HEK293T (cell line): ENCODE results near the gene TEC.

Experiments used
- ARNT ChIP-seq: fragments of 450-650 bp; IDR thresholded peaks from 2 replicates; pipeline ENCODE4 v1.6.1; 2017; ENCODE audit warnings: mild to moderate bottlenecking
- BHLHE40 ChIP-seq: fragments of 450-650 bp; IDR thresholded peaks from 2 replicates; pipeline ENCODE4 v1.6.1; 2016; ENCODE audit warnings: mild to moderate bottlenecking, moderate library complexity, borderline replicate concordance
- CTBP1 ChIP-seq: fragments of 450-650 bp; IDR thresholded peaks from 2 replicates; pipeline ENCODE4 v1.6.1; 2016; ENCODE audit warnings: borderline replicate concordance
- ELF4 ChIP-seq: fragments of 450-650 bp; IDR thresholded peaks from 2 replicates; pipeline ENCODE4 v1.6.1; 2017; ENCODE audit warnings: antibody characterized with exemption
- FOXA1 ChIP-seq: fragments of 450-650 bp; IDR thresholded peaks from 2 replicates; pipeline ENCODE4 v1.6.1; 2016; ENCODE audit warnings: mild to moderate bottlenecking
- FOXM1 ChIP-seq: fragments of 450-650 bp; IDR thresholded peaks from 2 replicates; pipeline ENCODE4 v1.6.1; 2017; ENCODE audit warnings: mild to moderate bottlenecking, borderline replicate concordance
- HDGF ChIP-seq: fragments of 450-650 bp; IDR thresholded peaks from 2 replicates; pipeline ENCODE4 v1.6.1; 2017; ENCODE audit warnings: antibody characterized with exemption, borderline replicate concordance
- NFRKB ChIP-seq: fragments of 450-650 bp; IDR thresholded peaks from 2 replicates; pipeline ENCODE4 v1.6.1; 2016; ENCODE audit warnings: mild to moderate bottlenecking, moderate library complexity
- SP1 ChIP-seq: fragments of 450-650 bp; IDR thresholded peaks from 2 replicates; pipeline ENCODE4 v1.6.1; 2017
- SUZ12 ChIP-seq: fragments of 450-650 bp; IDR thresholded peaks from 2 replicates; pipeline ENCODE4 v1.6.1; 2016; ENCODE audit warnings: mild to moderate bottlenecking
- TARDBP ChIP-seq: fragments of 450-650 bp; IDR thresholded peaks from 2 replicates; pipeline ENCODE4 v1.6.1; 2016
- TF ChIP-seq, protein P1 (sequence below): fragments of 450-650 bp; IDR thresholded peaks from 2 replicates; pipeline ENCODE4 v1.6.1; 2016

DNA sequence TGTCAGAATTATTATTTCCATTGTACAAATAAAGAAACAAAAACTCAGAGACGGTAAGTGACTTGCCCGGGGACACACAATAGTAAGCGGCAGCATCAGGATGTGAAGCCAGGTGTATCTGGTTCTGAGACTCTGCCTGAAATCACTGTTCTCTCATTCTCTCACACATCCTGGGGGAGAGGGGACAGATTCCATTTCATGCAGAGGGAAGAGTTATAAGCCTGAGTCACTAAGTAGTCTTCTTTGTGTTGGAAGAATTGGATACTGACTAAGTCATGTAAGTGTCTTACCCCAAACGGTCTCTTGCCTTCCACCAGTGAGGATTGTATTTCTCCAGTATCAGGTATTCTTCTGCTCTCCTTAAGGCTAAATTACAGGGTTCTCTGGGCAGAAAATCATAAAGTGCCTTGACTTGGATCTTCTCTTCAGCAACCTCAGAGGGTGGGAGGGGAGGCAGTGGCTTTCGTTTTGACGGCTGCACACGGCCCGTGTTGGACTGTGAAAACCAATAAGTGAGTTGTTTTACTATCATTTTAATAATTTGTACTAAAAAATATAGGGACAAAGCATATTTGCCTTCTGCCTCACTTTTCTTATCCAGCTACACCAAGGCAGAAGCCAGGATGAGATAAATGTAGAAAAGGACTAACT is 157.5 kb downstream of the TEC start:
- TF ChIP-seq CTBP1 (no peak), BHLHE40 (no peak), SUZ12 (no peak), FOXM1 (no peak), SP1 (no peak), TARDBP (no peak), NFRKB (no peak), HDGF (no peak), ARNT (no peak), ELF4 (no peak), FOXA1 (no peak)
- TF ChIP-seq, protein P1, sequence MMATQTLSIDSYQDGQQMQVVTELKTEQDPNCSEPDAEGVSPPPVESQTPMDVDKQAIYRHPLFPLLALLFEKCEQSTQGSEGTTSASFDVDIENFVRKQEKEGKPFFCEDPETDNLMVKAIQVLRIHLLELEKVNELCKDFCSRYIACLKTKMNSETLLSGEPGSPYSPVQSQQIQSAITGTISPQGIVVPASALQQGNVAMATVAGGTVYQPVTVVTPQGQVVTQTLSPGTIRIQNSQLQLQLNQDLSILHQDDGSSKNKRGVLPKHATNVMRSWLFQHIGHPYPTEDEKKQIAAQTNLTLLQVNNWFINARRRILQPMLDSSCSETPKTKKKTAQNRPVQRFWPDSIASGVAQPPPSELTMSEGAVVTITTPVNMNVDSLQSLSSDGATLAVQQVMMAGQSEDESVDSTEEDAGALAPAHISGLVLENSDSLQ = no peak
